Measurements from ENCODE around the gene LARGE1.

LARGE1 gene

DNA sequence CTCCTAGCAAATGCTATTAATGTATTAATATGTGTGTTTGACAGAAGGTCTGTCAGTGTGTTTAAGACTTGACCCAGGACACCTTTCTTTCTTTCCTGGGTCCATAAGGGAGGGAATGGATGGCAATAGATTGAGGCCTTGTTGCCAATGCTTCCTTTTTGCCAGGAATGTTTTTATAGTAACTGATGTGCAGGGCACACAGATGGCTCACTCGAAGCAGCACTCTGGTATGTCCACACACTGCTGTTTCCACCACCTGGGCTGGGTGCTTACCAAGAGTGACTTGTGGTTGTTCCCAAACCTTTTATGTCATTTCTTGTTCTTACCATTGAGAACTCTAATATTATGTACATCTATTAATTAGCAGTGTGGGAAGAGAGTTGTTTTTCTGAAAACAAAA is 465.2 kb downstream of the LARGE1 start:
- DNase-seq, result no peak

DNA sequence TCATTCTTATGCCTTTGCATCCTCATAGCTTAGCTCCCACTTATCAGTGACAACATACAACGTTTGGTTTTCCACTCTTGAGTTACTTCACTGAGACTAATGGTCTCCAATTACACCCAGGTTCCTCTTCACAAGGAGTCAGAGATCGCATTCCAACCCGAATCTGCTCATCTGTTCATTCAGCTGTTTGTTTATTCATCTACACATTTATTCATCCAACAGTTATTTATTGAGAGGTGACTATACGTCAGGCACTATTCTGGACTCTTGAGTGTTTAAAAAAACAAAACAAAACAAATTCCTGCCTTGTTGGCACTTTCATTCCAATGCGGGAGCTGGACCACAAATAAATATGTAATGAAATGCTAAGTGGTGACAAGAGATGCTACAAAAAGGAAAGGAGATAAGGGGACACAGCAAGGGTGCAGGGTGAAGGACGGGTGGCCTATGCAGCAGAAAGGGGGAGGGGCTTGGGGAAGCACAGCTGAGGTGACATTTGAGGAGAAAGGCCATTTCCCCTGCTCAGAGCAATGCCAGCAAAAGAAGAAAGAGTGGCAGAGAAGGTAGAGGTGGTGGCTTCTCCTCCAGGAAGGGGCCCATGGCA is 468.3 kb downstream of the LARGE1 start:
- no peak for DNase-seq

DNA sequence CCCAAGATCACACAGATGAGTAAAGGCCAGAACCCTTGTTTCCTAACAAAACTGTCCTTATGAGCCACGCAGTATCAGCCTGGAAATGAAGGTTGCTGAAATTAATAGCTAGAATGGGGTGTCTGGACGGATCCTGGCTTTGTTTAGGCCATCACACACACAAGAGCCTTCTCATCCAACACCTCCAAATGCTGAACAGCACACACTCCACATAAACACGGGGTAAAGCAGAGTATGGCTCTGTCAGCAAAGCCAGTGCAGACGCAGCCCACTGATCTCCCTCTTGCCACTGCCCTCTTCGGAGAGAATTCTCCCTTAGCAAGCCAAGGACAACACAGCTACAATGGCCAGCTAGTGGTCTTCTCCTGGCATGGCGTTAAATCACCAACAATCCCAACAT is 469.5 kb downstream of the LARGE1 start:
- no peak for DNase-seq

DNA sequence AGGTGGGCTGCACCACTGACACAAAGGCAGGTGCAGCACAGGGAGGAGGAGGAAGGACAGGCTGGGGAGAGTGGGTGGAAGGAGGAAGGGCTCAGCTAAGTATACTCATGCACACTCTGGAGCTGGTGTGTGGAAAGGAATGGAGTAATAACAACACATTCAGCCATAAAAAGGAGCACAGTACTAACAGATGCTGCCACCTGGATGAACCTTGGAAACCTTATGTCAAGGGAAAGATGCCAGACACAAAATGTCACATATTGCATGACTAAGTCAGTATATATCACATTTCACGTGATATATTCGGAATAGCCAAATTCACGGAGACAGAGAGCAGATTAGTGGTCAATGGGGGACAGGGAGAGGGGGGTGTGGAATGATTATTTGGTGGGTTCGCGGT is 472.5 kb downstream of the LARGE1 start:
- DNase-seq, result no peak

DNA sequence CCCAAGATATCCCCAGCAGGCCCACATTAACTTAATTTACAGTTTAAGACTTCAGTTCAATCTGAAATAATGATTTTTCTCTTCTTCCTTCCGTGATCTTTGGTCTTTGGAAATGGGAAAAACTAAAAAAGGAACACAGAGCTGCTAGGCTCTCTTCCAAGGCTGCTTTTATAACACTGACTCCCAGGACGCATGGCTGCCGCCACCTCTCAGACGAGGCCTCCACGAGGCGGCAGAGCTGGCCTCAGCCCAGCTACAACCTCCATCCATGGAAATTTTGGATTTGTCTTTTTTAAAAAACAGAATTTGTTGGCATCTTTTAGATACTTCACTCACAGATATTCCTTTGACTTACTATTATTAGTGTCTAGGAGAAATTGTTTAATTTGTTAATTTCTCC is 476.6 kb downstream of the LARGE1 start:
- DNase-seq, result no peak

DNA sequence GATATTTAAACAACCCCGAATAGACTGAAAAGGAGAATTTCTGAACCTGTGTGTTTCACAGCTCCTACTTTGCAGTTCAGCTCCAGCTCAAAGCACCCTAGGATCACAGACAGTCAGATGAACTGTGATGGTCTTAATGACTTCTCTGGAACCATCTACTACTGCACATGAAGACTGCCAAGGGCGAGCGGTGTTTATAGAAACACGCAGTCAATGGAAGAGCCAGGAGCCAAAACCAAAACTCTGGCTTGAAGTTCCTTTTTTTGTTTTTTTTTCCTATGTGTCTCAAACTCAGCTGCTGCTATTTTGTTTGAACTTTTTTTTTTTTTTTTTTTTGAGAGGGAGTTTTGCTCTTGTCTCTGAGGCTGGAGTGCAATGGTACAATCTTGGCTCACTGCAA is 479.5 kb downstream of the LARGE1 start:
- no peak for DNase-seq

DNA sequence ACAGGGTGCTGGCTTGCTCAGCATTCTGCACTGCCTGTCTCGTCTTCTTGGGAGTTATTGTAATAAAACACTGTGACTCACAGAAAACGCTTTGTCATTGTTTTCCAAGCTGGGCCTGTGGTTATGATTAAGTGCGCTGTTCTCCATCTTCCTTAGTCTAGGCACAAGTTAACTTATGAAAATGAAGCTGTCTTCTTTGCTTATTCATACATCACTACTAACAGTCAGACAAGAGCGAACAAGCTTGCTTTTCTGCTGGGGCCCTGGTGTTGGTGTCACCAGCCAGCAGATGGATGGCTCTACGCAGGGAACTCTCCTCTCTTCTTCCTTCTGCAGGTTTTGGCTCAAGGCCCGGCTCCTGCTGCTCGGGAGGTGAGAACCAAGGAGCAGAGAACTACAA is 482.0 kb downstream of the LARGE1 start:
- DNase-seq, result no peak

DNA sequence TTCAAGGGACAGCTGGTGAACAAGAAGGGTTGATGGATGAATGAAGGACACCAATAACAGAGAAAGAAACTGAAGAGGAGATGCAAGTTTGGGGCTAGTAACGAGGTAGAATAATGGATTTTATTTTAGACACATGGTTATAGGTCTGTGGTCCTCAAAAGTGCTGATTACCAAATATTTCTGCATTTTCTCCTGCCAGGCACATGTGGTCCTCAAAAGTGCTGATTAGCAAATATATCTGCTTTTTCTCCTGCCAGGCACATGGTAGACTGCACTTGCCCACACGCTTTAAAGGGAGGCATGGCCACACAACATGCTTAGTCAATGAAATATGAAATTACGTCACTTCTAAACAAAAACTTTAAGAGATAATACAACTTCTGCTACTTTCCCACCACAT is 489.0 kb downstream of the LARGE1 start:
- DNase-seq, result no peak

DNA sequence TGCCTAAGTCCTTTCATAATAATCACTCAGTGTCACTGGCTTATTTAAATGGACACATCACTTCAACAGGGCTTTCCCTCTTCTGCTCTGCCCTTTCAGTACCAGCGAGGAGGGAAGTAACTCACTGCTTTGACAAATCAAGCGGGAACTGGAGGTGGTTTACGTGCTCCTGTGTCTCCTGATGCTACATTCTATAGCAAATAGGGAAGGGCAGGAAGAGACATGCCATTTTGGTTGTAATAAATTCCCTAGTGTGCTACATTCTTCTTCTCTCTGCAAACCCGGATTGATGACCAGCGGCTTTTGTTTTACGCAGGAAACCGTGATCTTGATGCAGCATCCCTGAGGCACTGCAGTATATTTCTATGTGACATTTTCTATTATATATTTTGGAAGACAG is 491.0 kb downstream of the LARGE1 start:
- no peak for DNase-seq

DNA sequence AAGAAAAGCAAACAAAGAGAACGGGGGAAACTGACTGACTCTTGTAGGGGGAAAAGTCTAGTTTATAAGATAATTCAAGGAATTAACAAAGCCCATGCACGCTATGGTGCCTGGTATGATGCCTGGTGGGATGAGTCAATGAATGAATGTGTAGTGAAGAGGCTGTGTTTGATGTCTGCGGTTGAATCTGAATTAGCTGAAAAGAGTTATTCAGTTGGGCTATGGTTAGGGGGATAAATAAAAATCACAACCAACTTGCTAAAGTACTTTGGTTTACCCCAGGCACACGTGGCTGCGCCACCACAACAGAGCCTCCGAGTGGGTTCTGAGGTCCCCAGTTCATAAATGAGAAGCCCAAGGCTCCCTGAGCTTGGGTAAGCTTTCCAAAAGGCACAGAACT is 492.8 kb downstream of the LARGE1 start:
- no peak for DNase-seq

DNA sequence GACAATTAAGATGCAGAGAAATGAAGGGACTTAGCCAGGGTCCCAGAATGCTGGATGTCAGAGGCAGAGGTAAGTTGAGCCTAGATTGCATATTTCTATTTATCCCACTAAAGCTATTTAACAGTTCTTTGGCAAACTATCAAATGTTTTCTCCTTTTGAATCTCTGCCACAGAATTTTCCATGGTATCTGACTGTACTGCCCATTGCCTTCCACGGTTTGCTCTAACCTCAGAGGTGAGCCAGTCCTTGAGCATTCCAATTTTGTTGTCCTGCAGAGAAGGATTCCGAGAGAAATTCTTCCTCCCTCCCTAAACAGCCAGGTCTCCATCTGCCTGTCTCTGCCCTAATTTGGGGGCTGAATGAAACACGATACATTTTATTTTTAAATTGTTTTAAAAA is 493.8 kb downstream of the LARGE1 start:
- DNase-seq, result no peak

DNA sequence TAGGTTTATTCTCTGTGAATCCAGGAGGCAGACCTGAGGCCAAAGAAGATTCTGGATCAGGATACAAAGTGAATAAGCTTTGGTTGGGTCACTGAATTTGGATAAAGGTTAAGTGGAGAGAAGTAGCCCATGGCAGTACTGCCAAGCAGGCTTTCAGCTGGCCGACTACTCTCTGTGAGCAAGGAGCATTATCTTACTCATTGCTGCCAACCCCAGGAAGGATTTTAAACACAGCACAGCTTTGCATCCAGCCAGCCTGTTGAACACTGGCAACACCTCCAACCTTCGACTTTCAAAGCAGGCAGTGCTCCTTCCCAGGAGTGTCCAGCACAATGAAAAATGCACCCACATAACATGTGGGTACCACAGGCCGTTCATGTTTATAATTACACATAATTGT is 498.4 kb downstream of the LARGE1 start:
- no peak for DNase-seq

DNA sequence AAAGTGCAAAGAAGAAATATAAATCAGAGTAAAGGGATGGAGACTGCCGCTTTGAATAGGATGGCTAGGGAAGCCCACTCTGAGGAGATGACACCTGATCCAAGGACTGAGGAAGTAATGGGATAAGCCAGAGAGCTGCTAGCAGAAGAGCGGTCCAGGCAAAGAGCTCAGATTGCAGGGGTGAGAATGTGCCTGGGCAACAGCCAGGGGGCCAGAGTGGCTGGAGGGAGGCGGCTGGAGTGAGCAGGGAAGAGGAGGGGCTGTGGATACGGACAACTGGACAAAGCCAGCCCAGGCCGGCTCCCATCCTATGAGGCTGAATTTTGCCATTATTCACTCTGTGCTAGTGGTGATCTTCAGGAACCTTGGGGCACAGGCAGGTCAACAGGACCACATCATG is 501.8 kb downstream of the LARGE1 start:
- no peak for DNase-seq

DNA sequence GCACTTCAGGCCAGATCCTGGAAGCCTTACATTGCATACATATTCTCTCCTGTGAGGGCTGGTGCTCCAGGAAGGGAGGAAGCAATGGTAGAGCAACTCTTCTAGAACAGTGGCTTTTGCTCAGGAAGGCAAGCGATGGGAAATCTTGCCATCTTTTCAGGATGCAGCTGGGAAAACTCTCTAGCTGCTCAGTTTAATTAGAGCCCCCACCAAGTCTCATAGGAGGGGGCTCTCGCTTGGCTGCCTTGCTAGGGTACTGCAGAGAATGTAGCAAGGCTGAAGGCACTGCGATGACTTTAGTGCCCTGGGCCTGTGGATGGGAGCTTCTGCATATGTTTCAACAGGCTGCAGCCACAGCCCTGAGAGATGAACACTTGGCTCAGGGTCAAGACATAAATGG is 504.9 kb downstream of the LARGE1 start:
- no peak for DNase-seq

DNA sequence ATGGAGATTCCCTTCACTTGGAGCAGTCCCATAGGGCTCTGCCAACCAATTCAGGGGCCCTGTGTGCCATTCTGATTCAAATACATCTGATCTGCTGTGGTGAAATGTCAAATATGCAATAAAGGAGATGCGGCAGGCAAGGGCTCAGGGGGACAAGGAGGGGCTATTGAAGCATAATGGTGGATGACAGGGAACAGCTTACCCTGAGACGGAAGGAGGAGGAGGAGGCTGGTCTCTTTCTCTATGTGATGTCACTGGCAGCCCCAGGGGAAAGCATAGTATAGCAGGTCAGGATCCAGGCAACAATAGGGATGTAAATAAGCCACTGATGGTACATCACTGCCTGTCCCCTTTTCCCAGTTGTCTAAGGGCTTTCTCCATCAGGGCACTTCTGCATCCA is 511.2 kb downstream of the LARGE1 start:
- DNase-seq, result no peak

DNA sequence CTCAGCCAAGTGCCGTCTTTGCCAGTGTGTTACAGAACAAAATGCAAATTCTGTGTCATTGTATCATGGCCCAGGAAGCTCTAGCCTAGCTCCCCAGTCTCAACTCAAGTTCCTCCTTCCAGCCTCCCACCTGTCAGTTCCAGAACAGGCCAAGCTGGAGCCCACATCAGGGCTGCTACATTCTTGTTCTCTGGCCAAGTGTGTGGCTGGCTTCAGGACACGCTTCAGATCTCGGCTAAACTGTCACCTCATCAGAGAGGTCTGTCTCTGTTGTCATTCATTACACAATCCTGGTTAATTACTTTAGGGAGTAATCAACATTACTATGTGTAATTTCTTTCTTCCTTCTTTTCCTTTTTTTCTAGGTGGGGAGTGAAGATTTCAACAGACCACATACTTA is 515.1 kb downstream of the LARGE1 start:
- no peak for DNase-seq

DNA sequence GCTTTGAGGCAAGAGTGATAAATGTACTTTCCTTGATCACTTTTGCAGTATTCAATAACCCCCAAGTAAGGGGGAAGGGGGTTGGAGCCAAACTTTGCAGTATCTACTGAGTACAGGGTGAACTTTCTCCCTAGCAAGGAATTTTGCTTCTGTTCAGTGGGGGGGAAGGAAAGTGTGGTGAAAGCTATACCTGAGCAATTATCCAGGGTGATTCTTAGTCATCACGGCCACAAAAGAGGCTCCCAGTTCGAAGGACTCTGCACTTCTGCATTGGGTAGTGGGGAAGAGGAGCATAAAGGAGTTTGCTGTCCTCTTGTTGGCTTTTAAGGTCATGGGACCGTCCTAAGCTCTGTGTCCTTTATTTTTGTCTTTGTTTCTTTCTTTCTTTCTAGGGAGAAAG is 515.6 kb downstream of the LARGE1 start:
- no peak for DNase-seq

DNA sequence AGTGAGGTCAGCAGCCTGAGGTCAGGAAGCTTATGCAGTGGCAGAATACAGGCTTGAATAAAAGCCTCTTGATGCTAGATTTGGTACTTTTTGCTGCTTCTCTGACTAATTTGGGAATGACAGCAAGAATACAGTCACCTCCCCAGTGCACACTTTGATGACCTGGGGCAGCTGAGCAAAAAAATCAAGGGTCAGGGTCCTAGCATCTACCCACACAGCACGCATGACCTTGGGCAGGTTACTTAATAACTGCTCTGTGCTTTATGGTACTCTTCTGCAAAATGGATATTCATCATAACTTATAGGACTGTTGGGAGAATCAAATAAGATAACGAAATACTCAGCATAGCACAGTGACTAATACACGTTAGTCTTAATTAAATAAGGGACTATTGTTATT is 518.0 kb downstream of the LARGE1 start:
- no peak for DNase-seq

DNA sequence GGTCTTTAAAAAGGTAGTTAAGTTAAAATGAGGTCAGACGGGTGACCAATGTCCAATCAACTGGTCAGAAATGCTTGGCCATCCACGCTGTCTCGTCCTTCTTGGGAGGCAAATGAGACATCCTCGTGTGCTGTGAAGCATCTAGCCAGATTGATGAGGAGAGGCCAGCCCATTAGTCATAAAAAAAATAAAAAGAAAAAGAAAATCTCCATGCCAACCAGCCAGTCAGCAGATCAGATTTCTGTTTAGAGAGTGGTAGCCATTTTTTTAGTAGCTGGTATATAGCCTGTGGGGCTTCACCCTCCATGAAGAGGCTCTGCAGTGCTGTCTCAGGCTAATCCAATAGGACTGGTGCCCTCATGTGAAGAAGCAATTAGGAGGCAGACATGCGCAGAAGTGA is 519.0 kb downstream of the LARGE1 start:
- DNase-seq, result no peak

DNA sequence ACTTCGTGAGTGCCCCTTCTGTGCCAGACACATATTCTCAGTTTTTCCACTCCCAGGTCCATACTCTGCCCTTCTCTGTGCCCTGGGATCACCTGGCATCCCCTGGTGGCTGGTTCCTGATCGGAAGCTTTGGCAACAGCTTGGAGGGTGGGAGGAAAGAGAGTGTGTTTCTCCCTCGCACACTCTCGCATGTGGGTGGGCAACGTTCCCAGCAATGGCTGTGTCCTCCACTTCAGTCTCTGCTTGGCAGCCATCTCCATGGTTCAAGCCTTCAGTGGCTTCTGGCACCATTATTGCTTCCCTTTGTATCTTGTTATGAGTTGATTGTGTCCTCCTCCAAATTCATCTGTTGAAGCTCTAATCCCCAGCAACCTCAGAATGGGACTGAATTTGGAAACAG is 519.4 kb downstream of the LARGE1 start:
- DNase-seq, result no peak

DNA sequence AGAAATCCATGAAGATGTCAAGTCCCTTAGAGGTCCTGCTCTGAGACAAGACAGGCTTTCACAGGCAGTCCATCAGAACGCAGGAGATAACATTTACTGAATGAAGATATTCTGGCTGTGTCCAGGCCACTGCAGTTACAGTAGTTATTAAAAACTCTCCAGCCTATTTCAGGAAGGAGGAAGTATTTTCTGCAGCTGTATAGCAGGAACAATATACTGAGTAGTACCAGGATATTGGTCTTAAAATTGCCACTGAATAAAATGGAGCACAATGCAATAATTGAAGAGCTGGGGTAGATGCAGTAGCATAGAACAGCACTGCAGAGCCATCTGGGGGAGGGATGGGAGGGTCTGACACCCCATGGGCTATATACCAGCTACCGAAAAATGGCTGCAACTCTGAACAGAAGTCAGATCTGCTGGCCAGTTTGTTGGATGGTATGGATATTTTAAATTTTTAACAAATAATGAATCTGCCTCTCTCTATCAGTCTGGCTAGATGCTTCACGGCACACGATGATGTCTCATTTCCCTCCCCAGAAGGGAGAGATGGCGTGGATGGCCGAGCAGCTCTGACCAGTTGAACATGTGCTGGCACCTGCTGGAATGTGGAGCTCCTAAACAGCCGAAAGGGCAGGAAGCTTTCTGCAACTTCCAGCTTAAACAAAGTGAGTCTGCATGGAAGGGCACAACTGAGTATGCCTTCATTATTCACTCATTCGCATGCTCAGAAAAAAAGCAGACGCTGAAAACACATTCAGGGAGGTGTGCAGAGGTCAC is 520.0 kb downstream of the LARGE1 start:
- DNase-seq, result no peak

DNA sequence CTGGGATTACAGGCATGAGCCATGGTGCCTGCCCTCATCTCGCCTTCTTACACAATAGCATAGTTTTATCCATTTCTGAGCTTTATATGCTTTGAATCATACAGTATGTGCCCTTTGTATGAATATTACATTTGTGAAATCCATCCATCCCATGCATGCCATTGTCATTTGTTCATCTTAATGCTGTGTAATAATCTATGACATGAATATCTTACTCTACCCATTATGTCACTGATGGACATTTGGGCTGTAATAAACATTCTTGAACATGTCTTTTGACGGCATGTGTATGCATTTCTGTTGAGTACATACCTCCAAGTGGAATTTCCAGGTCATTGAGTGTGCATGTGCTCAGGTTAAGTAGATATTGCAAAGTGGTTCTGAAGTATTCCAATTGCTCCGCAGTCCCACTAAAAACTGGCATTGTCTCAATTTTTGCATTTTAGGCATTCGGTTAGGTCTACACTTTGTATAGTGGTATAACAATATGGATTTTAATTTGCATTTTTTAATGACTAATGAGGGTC is 522.8 kb downstream of the LARGE1 start:
- DNase-seq, result no peak

DNA sequence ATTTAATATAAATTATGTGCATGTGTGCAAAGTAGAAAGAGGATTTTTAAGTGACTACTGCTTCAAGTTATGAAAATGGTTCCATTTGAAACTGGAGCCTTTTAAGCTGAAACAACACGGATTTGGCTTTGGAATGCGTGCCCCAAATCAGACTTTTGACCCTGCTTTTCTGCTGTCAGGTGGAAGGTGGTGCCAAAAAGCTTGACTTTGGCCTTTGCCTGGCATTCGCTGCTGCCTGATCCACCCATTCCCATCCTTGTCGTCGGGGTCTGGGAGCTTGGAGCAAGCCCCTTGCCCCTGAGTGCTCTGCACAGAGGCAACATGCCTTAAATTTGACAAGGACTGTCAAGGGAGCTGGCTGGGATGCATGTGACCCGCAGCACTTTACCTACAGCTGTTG is 526.8 kb downstream of the LARGE1 start:
- no peak for DNase-seq

DNA sequence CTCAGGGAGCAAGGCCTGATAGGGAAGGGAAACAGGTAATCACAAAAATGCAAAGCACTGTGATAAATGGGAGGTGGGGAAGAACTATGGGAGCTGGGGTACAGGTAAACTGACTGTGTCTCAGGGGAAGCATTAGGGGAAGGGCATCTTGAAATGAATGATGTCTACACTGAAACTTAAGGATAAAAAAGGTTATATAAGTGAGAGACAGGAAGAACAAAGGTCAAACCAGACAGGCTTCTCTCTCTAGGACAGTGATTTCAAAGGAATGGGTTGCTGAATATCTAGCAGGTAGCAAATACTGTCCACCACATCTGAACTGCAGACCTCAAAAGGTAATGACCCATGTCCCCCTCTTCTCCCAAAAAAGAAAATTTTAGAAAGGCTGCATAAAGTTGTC is 529.0 kb downstream of the LARGE1 start:
- DNase-seq, result no peak

DNA sequence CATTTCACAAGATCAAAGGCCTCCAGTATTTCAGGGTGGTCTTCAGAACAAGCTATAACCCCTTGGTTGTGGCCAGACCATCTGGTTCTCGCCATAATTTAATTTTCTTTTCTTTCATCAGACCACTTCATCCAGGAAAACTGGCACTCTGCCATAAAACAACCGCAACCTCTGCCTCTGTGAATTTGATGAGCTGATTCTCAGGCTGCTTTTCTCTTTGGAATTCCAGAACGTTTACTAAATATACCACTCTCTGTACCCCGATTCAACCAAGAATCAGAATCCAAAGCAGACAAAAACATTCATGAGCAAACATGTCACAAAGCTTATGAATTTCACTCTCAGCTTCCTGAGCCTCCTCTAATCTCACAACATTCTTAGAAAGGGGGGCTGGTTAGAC is 530.3 kb downstream of the LARGE1 start:
- DNase-seq, result no peak
